NCI-H1092 treated with DMSO at 0.1 percent for 48 hours (cell line): ENCODE measurements around the gene TIMM13.
"Not testable (repeated sequence)": the region's sequence is repeated elsewhere in the genome, so short reads cannot be mapped to it uniquely, and the experiment has no call there.

ENCODE experiments used
- DNase-seq: peaks from one replicate; lab custom pipeline; 2025; lab: John Stamatoyannopoulos, UW

The TIMM13 gene

DNA sequence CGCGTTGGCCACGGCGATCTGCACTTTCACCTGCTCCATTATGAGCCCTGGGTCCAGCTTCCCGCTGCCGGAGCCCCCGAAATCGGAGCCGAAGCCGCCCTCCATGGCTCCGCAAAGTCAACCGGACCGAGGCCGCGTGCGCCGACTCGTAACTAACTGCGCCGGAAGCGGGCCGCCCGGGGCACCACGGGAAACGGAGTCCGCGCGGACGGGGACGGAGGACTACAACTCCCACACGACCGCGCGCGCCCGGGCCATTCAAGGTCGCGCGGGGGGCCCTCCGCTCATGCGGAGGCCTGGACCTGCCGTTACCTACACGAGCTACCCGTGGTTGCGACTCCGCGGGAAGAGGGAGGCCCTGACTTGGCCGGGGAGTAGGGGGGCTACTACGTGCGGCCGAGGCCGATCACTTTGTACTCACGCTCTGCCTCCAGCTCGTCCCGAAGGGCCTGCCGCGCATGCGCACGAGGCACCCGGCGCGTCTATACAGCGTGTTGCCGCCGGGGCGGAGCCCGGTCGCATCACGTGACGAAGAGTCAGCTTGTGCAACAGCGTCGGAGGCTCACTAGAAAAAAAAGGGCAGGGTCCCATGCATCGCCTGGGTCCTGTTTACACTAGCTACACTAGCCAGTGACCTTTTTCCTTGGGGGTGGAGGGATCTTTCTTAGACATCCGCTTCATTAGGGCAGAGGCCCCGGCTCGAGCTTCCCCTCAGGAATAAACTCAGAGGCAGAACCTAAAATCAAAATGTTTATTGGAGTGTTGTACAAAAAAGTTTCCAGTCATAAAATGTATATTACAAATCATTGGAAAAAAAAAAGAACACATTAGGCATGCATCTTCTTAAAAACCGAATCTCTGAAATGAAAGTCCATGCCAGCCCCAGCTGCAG lies at the start of gene TIMM13:
TSS of gene TIMM13 (minus strand) at position 158 of the 892 bp plus-strand sequence. CDS start at position 105, 53 bp downstream.
- peak; percentile 97 for DNase-seq

DNA sequence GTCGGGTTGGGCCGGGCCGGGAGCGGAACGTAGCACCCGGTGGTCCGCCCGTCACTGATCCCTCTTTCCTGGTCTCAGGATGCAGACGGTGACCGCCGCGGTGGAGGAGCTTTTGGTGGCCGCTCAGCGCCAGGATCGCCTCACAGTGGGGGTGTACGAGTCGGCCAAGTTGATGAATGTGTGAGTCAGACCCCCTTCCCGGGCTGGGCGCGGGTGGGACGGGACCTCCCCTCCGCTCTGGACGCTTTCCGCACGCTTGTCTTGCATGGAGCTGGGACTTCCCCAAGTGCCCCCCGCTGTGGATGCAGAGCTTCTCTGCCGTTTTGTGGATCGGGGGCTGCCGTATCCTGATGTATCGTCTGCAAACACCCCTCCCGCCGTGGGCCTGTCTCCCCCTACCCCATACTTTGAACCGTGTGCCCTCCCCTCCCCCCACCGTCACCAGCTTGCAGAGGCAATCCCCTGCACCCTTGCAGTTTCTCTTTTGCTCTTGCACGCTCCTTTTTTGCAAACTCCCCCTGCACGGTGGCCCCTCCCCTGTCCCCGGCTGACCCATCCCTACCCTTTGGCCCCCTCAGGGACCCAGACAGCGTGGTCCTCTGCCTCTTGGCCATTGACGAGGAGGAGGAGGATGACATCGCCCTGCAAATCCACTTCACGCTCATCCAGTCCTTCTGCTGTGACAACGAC lies 49.2 kb upstream of the TIMM13 start:
- peak; percentile 44 for DNase-seq

DNA sequence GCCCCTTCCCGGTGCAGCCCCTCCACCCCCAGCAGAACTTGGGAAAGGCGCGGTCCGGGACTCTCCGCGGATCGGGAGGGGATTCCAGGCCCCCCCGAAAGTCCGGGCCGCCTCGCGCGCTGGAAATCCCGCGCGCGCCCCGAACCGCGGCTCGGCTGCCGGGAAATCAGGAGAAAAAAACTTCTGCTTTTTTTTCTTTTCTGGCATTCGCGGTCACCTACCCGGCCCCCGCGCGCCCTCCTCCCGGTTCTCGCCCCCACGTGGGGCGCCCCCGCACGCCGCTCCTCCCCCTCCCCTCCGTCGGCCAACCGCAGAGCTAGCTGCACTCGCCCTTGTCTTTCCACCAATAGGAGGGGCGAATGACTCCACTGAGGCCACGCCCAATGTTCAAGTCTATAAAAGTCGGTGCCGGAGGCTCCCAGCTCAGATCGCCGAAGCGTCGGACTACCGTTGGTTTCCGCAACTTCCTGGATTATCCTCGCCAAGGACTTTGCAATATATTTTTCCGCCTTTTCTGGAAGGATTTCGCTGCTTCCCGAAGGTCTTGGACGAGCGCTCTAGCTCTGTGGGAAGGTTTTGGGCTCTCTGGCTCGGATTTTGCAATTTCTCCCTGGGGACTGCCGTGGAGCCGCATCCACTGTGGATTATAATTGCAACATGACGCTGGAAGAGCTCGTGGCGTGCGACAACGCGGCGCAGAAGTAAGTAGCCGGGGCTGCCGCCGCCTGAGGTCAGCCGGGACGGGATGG lies 48.5 kb upstream of the TIMM13 start, which contains the start of gene GADD45B:
TSS of gene GADD45B (plus strand) at position 426 of the 749 bp plus-strand sequence. CDS start at position 658, 232 bp downstream.
- DNase-seq, result peak; percentile 89

DNA sequence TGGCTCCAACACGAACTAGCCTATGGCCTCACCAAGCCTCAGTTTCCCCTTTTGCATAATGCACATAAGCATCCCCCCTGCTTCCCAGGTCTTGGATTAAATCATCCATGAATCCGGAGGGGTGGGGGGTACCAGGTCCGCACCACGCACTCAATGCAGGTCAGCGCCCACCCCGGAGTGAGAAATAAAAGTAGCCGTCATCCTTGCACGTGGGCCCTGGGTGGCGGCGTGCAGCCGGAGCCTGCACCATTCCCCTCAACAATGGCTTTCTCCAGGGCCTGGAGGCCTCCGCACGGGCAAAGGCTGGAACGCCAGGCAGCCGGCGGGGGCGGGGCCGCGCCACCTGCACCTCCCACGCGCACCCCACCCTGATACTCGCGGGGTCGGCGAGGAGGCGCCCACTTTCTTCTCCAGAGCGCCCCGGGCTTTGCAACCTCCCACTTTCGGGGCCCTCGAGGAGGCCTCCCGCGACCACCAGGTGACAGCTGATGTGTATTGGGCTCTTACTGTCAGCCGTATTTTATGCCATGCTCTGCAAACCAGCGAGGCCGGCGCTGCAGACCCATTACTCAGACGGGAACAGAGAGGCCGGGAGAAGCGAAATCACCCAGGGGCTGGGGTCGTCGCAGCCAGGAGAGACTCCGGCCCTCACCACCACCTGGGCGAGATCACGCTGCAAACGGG lies 47.8 kb upstream of the TIMM13 start:
- DNase-seq, result no peak

DNA sequence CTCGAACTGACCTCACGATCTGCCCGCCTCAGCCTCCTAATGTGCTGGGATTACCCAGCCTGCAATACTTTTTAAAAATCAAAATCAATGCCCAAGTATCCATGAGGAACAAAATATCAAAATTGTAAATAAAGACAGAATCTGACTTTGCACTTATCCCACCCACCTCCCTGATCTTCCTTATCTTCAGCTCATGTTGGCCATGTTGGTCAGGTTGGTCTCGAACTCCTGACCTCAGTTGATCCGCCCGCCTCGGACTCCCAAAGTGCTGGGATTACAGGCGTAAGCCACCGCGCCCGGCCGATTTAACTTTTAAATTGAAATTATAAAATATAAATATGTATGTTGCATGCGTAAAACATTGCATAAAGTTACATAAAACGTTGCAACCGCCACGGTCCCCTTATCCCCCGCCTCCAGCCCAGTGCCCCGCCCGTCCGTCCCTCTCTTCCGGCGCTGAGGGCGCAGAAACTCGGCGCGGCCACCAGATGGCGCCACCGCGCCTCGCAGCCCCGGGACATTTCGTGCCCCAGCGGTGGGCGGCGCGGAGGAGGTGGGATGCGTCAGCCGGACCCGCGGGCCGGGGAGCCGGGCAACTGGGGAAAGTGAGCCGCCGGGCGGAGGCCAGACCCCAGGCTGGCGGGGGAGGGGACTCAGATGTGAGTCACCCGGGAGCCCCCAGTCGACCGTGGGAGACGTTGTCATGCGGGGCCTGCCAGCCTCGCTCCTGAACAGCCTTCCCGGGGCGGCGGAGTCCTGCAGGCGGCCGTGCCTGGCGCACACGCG lies 47.0 kb upstream of the TIMM13 start:
- DNase-seq, result peak; percentile 35

DNA sequence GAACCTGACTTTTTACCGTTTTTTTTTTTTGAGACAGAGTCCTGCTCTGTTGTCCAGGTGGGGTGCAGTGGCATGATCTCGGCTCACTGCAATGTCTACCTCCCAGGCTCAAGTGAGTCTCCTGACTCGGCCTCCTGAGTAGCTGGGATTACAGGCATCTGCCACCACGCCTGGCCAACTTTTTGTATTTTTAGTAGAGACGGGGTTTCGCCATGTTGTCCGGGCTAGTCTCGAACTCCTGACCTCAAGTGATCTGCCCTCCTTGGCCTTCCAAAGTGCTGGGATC lies 42.5 kb upstream of the TIMM13 start:
- not testable (repeated sequence) for DNase-seq

DNA sequence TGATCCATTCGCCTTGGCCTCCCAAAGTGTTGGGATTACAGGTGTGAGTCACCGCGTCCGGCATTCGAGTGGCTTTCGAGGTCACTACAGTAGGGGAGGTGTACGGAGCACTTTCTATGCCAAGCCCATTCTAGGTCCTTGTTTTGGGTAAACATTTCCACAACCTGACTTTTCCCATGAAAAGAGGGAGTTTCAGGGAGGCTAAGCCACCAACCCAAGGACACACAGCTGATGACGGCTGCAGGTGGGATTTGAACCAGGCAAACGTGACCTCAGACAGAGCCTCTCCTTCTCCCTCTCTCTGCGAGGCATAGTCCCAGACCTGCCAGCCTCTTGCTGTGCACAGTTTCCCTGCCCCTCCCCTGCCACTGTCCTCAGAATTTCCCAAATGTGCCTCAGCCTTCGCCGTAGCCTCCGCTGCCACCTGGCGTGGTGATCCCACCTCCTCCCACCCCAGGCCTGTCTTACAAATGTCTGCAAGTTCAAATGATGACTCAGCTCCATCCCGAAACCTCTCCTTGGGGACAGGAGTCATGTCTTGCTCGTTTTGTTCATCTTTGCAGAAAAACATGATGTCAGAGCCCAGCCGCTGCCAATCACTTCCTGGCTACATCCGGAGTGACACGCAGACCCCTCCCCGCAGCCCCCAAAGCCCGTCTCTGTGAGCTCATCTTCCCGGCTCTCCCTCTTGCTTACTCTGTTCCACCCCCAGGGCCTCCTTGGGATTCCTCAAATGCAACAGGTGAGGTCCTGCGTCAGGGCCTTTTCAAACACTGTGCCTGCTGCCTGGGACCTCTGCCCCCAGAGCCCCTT lies 41.9 kb upstream of the TIMM13 start:
- no peak for DNase-seq

DNA sequence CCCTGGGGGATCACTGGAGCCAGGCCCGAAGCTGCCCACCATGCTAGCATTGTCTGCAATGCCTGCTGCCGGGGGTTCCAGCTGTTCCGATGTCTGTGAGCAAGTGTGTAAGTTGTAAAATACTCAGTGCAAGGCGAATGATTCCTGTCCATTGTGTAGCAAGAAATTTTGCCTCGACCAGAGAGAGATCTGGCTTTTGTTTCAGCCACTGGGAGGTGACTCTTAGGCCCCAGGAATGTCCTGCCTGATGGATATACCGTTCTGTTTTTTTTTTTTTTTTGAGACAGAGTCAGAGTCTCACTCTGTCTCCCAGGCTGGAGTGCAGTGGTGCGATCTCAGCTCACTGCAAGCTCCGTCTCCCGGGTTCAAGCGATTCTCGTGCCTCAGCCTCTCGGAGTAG lies 41.2 kb upstream of the TIMM13 start:
- no peak for DNase-seq

DNA sequence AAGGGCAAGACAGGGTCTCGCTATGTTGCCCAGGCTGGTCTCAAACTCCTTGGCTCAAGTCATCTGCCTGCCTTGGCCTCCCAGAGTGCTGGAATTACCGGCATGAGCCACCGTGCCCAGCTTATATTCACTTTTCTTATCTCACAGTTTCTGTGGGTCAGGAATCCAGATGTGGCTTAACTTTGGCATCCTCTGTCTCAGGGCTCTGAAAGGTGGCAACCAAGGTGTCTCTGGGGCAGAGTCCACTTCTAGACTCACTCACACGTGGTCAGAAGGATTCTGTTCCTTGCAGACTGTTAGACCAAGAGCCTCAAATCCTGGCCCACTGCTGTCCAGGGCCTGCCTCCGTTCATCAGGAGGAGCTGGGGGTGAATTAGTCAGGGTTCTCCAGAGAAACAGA lies 37.0 kb upstream of the TIMM13 start:
- DNase-seq, result no peak

DNA sequence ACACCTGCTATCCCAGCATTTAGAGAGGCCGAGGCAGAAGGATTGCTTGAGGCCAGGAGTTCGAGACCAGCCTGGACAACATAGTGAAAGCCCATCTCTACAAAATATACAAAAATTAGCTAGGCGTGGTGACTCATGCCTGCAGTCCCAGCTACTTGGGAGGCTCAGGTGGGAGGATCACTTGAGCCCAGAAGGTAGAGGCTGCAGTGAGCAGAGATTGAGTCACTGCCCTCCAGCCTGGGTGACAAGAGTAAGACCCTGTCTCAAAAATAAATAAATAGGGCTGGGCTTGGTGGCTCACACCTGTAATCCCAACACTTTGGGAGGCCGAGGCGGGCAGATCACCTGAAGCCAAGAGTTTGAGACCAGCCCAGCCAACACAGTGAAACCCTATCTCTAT lies 36.3 kb upstream of the TIMM13 start:
- not testable (repeated sequence) for DNase-seq

DNA sequence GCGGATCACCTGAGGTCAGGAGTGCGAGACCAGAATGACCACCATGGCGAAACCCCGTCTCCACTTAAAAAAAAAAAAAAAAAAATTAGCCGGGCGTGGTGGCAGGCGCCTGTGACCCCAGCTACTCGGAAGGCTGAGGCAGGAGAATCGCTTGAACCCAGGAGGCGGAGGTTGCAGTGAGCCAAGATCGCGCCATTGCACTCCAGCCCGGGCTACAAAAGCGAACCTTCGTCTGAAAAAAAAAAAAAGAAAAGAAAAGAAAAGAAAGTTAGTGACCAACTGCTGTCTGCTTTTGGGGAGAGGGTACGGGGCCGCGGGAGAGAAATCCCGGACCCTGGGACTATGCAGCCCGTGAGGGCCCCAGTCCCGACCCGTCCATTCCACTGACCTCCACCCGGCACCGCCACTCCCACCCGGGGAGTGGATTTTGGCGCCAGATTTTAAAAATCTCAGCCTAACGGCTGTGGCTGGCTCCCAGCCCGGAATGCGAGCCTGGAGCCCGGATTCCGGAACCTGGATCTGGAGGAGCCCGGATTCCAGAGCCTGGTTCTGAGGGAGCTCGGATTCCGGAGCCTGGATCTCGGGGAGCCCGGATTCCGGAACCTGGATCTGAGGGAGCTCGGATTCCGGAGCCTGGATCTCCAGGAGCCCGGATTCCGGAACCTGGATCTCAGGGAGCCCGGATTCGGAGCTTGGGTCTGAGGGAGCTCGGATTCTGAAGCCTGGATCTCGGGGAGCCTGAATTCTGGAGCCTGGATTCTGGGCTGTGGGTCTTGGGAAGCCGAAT lies 35.4 kb upstream of the TIMM13 start:
- peak; percentile 65 for DNase-seq

DNA sequence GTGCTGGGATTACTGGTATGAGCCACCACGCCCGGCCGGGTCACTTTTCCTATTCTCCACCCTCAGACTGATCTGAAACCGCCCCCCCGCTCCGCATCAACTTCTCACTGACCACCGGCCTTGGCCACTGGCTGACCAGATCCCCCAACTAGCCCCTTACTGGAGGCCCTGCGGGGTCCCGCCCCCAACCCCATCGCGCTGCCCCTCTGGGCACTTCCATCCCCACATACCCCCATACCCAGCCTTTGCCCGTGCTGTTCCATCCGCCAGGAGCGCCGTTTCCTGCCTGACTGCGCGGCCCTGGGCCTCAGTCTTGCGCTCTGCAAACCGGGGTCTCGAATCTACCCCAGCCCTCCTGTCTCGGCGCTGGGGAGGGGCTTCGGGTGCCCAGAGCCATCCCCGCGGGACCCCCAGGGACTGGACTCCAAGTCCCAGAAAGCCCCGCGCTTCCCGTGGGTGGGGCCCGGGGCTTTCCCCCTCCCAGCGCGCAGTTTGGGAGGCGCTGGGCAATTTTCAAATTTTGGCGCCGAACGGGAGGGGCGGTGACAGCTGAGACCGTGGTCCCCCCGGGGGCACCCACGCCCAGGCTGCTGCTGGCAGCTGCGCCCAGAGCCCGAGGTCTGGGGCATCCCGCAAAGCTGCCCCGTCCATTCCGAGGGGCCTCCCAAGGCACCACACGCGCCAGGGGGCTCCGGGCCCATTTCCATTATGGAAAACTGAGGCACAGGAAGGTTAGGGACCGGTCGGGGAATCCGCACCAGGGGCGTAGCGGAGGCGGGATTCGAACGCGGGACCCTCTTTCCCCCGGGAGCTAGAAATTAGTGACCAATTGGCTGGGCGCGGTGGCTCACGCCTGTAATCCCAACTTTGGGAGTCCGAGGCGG lies 34.6 kb upstream of the TIMM13 start:
- peak; percentile 23 for DNase-seq

DNA sequence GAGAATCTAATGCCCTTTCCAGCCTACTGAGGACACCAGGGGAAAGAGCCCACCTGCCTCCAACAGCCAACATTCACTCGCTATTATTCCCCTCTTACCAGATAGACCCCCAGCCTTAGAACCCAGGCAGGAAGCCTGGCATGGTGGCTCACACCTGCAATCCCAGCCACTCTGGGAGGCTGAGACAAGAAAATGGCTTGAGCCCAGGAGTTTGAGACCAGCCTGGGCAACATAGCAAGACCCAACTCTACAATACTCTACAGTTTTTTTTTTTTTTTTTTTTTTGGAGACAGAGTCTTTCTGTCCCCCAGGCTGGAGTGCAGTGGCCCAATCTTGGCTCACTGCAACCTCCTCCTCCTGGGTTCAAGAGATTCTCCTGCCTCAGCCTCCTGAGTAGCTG lies 32.9 kb upstream of the TIMM13 start:
- no peak for DNase-seq

DNA sequence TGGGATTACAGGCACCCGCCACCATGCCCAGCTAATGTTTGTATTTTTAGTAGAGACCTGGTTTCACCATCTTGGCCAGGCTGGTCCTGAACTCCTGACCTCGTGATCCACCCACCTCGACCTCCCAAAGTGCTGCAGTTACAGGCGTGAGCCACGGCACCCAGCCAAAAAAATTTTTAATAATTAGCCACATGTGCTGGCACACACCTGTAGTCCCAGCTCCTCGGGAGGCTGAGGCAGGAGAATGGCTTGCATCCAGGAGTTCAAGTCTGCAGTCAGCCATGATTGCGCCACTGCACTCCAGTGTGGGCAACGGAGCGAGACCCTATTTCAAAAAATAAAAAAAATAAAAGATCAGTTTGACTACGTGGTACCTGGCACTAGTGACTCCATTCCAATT lies 31.4 kb upstream of the TIMM13 start:
- DNase-seq, result not testable (repeated sequence)

DNA sequence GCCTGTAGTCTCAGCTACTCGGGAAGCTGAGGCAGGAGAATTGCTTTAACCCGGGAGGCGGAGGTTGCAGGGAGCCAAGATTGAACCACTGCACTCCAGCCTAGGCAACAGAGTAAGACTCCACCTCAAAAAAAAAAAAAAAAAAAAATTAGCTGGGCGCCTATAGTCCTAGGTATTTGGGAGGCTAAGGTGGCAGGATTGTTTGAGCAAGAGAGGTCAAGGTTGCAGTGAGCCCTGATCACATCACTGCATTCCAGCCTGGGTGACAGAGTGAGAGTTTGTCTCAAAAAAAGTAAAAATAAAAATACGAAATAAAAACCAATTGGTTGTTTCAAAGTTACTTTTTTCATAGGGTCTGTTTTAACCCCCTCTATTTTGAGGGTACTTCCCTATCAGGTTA lies 30.7 kb upstream of the TIMM13 start:
- no peak for DNase-seq

DNA sequence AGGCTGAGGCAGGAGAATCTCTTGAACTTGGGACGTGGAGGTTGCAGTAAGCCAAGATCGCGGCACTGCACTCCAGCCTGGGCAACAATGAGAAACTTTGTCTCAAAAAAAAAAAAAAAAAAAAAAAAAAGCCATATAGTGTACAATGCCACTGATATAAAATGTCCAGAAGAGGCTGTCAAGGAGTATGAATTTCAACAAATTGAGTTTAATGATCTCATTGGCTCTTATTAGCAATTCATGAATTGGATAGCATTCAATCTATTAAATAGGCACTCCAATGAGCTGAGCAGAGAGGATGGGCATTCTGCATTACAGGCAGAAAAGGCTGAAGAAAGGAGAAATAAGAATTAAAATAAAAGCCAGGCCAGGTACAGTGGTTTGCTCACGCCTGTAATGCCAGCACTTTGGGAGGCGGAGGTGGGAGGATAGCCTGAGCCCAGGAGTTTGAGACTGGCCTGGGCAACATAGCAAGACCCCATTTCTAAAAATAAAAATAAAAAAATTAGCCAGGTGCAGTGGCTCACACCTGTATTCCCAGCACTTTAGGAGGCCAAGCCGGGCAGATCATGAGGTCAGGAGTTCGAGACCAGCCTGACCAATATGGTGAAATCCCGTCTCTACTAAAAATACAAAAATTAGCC lies 30.1 kb upstream of the TIMM13 start:
- no peak for DNase-seq

DNA sequence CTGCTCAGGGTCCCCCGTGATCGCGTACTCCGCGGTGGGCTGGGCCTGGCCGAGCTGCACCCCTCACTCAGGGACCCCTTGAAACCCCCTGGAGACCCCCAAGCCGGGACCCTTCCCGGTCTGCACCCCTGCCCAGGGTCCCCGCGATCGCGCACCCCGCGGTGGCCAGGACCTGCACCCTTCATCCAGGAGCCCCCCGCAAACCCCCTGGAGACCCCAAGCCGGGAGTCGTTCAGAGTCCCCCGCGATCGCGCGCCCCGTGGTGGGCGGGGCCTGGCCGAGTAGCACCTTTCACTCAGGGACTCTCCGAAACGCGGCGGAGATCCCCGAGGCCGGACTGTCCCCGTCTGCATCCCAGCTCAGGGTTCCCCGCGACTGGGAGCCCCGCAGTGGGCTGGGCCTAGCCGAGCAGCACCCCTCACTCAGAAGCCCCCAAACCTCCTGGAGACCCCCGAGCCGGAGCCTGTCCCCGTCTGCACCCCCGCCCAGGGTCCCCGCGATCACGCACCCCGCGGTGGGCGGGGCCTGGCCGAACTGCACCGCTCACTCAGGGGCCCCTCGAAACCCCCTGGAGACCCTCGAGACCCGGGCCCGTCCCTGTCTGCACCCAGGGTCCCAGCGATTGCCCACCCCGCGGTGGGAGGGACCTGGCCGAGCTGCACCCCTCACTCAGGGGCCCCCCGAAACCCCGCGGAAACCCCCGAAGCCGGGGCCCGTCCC lies 28.6 kb upstream of the TIMM13 start:
- peak; percentile 3 for DNase-seq
